ENCODE measurements around the gene SRL.

DNA sequence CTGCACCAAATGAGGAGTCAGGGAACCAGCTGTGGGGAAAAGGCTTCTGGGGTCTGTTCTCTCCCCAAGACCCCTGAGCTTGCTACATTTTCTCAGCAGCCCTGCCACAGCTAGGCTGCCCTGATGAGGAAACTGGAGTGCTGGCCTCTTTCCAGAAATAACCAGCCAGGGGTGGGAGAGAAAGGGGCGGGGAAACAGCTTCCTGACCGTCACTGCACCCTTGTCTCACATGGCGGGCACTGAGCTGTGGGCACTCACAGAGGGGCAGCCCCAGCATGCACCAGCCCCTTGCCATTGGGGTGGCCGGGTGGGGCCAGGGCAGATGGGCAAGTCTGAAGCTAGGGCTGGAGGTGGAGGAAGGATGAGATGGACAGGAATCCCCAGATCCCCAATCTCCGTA is 2.9 kb downstream of the SRL start:
- TF ChIP-seq POLR2A (IDR thresholded peaks at IDR 0.05) = no peak
- TF ChIP-seq, protein P1, sequence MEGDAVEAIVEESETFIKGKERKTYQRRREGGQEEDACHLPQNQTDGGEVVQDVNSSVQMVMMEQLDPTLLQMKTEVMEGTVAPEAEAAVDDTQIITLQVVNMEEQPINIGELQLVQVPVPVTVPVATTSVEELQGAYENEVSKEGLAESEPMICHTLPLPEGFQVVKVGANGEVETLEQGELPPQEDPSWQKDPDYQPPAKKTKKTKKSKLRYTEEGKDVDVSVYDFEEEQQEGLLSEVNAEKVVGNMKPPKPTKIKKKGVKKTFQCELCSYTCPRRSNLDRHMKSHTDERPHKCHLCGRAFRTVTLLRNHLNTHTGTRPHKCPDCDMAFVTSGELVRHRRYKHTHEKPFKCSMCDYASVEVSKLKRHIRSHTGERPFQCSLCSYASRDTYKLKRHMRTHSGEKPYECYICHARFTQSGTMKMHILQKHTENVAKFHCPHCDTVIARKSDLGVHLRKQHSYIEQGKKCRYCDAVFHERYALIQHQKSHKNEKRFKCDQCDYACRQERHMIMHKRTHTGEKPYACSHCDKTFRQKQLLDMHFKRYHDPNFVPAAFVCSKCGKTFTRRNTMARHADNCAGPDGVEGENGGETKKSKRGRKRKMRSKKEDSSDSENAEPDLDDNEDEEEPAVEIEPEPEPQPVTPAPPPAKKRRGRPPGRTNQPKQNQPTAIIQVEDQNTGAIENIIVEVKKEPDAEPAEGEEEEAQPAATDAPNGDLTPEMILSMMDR (IDR thresholded peaks at IDR 0.05 in 4 of 5, conservative IDR thresholded peaks at IDR 0.05 in 1 of 5) = no peak
